SK-N-SH treated with all-trans-retinoic acid at 6 μM for 48 hours (cell line): ENCODE results near the gene PRPF38A.

Experiments
- RARB ChIP-seq: fragments of 250-450 bp; sonication (Bioruptor Pico); IDR thresholded peaks from 2 replicates; pipeline ENCODE4 v1.8.0; 2021; ENCODE audit warnings: mild to moderate bottlenecking, moderate library complexity
- ZNF70 ChIP-seq: fragments of 450-650 bp; formaldehyde crosslinking; IDR thresholded peaks from 2 replicates; pipeline ENCODE4 v1.5.0; 2020; ENCODE audit warnings: mild to moderate bottlenecking, moderate library complexity
- ZNF8 ChIP-seq: fragments of 450-650 bp; formaldehyde crosslinking; IDR thresholded peaks from 2 replicates; pipeline ENCODE4 v1.5.0; 2020; ENCODE audit warnings: mild to moderate bottlenecking, moderate library complexity

- no peak for TF ChIP-seq ZNF8
- no peak for TF ChIP-seq RARB (CRISPR knock-in tag)
- TF ChIP-seq ZNF70 (CRISPR knock-in tag), result no peak
Measured at GRCh38 chr1:52427152-52427551, 22.8 kb downstream of the PRPF38A start.
